Thoracic aorta (tissue), 2 donors: ENCODE data around the gene MMAB. TPM values are rescaled to one million over a fixed set of nuclear protein-coding genes. Genes with fewer than 3 reads are reported as not detected.

Experiments
- ATAC-seq: fragments of 150-250 bp; one replicate; pipeline ENCODE4 v1.8.0; 2017; ENCODE audit warnings: low read depth; ENCODE audit not compliant: insufficient number of reproducible peaks, low FRiP score
- DNase-seq: peaks from one replicate; pipeline ENCODE4 v3.0.0-alpha.2; 2020; ENCODE audit warnings: low spot score
- H3K27ac ChIP-seq, 2 donors: fragments of 200-600 bp; sonication (generic); 1 replicate in 1 of 2; 2 replicates in 1 of 2; pipeline ENCODE4 v1.5.1; 2016; ENCODE audit warnings: mild to moderate bottlenecking in 2 of 2, moderate library complexity in 2 of 2
- H3K27me3 ChIP-seq: fragments of 200-600 bp; sonication (generic); replicated peaks from 2 replicates; pipeline ENCODE4 v1.6.0; 2016; ENCODE audit warnings: mild to moderate bottlenecking; ENCODE audit not compliant: insufficient read depth
- H3K36me3 ChIP-seq: fragments of 200-600 bp; sonication (generic); one replicate; pipeline ENCODE4 v1.5.1; 2016
- H3K4me1 ChIP-seq, 2 donors: fragments of 200-600 bp; sonication (generic); 1 replicate in 1 of 2; 2 replicates in 1 of 2; pipeline versions ENCODE4 v1.5.1 to v1.6.0; 2016; ENCODE audit warnings: low read depth in 2 of 2, mild to moderate bottlenecking in 1 of 2; ENCODE audit not compliant: control insufficient read depth in 1 of 2
- H3K4me3 ChIP-seq: fragments of 200-600 bp; sonication (generic); 2 replicates; pipeline ENCODE4 v1.5.1; 2016; ENCODE audit warnings: mild to moderate bottlenecking
- H3K9me3 ChIP-seq: fragments of 200-600 bp; sonication (generic); 2 replicates; pipeline ENCODE4 v1.5.1; 2016
- total RNA-seq, 2 donors: library from RNA; depleted of rRNA; stranded (reverse); fragments of >200 nt; gene quantifications; one replicate each; pipeline versions ENCODE4 v1.1.0 to v1.2.3, GENCODE V29; 2016
- TF ChIP-seq, protein P1 (sequence below): fragments of 200-600 bp; sonication (generic); IDR thresholded peaks from one replicate; pipeline ENCODE4 v1.5.1; 2019; ENCODE audit warnings: antibody characterized with exemption

MMAB gene
- total RNA-seq, 2 donors from 2014 or later: 18.7 to 32.4 TPM

DNA sequence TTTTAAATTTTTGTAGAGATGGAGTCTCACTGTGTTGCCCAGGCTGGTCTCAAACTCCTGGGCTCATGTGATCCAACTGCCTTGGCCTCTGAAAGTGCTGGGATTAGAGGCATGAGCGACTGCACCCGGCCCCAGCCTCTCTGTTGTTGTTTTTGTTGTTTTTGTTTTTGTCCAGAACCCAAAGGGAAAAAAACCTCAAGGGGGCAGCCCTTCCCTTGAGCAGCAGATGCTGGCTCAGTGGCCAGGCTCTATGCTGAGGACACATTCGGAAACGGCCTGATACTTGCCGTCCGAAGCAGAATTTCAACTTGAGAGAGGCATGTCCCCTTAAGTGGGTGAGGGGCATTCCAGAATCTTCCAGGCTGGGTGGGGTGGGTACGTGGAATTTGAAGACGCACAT, 7.0 kb upstream of the MMAB start:
- ATAC-seq (no peak), DNase-seq (no peak)
- Histone ChIP-seq H3K4me1 (peaks cover 0 to under 1% of the 10 kb centered on the region in 2 donors), H3K36me3 (peaks cover 31% of the 10 kb centered on the region), H3K27me3 (no peaks in the 10 kb centered on the region), H3K27ac (no peak overlapping the region), H3K9me3 (no peaks in the 10 kb centered on the region), H3K4me3 (no peak overlapping the region)
- TF ChIP-seq, protein P1, sequence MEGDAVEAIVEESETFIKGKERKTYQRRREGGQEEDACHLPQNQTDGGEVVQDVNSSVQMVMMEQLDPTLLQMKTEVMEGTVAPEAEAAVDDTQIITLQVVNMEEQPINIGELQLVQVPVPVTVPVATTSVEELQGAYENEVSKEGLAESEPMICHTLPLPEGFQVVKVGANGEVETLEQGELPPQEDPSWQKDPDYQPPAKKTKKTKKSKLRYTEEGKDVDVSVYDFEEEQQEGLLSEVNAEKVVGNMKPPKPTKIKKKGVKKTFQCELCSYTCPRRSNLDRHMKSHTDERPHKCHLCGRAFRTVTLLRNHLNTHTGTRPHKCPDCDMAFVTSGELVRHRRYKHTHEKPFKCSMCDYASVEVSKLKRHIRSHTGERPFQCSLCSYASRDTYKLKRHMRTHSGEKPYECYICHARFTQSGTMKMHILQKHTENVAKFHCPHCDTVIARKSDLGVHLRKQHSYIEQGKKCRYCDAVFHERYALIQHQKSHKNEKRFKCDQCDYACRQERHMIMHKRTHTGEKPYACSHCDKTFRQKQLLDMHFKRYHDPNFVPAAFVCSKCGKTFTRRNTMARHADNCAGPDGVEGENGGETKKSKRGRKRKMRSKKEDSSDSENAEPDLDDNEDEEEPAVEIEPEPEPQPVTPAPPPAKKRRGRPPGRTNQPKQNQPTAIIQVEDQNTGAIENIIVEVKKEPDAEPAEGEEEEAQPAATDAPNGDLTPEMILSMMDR: no peak

DNA sequence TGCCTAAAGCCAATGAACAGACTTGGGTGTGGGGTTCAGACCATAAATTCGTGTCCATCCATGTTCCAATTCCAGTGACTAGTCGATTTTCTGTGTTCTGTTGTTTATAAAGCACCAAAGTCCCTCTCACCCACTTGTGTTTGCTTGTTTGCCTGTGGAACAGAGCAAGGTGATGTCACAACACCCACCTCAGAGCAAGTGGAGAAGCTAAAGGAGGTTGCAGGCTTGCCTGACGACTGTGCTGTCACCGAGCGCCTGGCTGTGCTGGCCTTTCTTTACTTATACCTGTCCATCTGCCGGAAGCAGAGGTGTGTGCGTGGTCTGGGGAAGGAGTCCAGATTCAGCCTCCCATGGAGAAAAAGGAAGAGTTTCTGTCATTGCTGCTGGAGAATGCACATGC, 6.3 kb upstream of the MMAB start:
- Histone ChIP-seq H3K36me3 (peaks cover 31% of the 10 kb centered on the region), H3K27ac (no peak overlapping the region), H3K4me3 (no peak overlapping the region), H3K9me3 (no peaks in the 10 kb centered on the region), H3K4me1 (peaks cover 0 to 7% of the 10 kb centered on the region in 2 donors), H3K27me3 (no peaks in the 10 kb centered on the region)
- TF ChIP-seq, protein P1: no peak
- DNase-seq (no peak), ATAC-seq (no peak)

DNA sequence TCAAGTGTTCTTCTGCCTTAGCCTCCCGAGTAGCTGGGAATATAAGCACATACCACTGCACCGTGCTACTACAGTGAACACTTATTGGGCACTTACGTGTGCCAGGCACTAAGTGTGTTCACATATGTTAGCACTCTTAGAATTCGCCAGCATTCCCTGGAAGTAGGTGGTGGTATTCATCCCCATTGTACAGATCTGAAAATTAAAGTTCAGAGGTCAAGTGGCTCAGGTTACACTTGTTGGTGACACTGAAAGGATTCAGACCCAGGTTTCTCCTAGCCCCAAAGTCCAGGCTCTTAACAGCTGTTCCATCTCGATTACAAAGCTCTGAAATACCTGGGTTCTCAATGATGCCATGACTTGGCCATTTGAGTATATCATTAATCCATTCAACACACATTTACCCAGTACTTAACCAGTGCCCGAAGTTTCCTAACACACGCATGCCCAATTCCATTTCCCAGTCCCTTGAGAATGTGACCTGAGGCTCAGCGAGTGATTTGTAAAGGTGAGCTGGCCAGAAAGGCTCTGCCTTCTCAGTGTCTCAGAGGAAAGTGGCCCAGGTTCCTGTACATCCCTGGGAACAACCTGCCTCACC, 5.1 kb upstream of the MMAB start:
- H3K4me3 ChIP-seq: no peak overlapping the region
- peaks cover 3 to 14% of the 10 kb centered on the region in 2 donors for H3K4me1 ChIP-seq
- no peak for DNase-seq
- H3K27ac ChIP-seq: no peak overlapping the region
- H3K27me3 ChIP-seq: no peaks in the 10 kb centered on the region
- H3K36me3 ChIP-seq: peaks cover 31% of the 10 kb centered on the region
- ATAC-seq: no peak
- H3K9me3 ChIP-seq: no peaks in the 10 kb centered on the region
- TF ChIP-seq, protein P1: no peak

DNA sequence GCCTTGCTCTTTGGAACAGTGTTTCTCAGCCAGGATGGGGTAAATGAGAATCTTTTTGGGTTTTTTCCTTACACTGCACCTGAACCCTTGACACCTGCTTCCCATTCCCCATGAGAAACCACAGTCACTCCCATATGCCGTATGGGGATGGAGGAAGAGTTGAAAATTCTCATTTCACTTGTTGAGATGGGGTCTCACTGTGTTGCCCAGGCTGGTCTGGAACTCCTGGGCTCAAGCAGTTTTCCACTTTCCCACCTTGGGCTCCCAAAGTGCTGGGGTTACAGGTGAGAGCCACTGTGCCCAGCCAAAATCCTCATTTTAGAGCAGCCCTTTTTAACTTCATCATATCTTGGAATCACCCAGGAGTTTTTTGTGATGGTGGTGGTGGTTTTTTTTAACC, 4.0 kb upstream of the MMAB start:
- ATAC-seq (no peak), DNase-seq (no peak)
- Histone ChIP-seq H3K4me3 (no peak overlapping the region), H3K27ac (no peak overlapping the region), H3K36me3 (peaks cover 31% of the 10 kb centered on the region), H3K4me1 (peaks cover 5 to 22% of the 10 kb centered on the region in 2 donors), H3K27me3 (no peaks in the 10 kb centered on the region), H3K9me3 (no peaks in the 10 kb centered on the region)
- TF ChIP-seq, protein P1: no peak

DNA sequence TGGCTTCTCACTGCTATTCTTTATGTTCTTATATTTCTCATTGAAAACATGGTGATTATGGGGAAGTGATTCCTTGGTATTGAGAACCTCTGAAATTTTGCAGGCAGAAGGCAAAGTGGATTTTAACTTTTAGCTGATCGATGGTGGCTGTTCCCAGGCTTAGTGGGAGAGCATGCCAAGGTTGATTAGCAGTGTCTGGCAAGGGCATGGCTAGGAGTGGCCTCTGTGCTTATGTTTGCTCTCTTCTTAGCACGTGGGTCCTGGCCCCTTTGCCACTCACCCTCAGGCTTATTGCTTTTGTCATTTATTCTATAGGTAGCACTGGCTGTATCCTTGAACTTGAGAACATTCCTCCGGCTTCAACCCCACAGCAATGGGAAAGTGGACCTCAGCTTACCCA, 2.4 kb upstream of the MMAB start:
- Histone ChIP-seq H3K4me3 (no peak overlapping the region), H3K36me3 (peaks cover 30% of the 10 kb centered on the region), H3K27ac (no peak overlapping the region), H3K9me3 (no peaks in the 10 kb centered on the region), H3K27me3 (no peaks in the 10 kb centered on the region), H3K4me1 (peaks cover 5 to 22% of the 10 kb centered on the region in 2 donors)
- DNase-seq (no peak), ATAC-seq (no peak)
- TF ChIP-seq, protein P1: no peak
